Aortic smooth muscle cell (primary cell): Measurements from ENCODE around the gene MCRIP2. TPM values are rescaled to one million over a fixed set of nuclear protein-coding genes. Genes with fewer than 3 reads are reported as not detected.

Source experiments
- total RNA-seq: library from RNA; depleted of rRNA; stranded (reverse); fragments of >200 nt; gene quantifications from 2 replicates; pipeline ENCODE4 v1.2.3, GENCODE V29; 2014

Gene MCRIP2
- 14.2 and 19.3 TPM in 2 replicates for total RNA-seq

GRCh38 chr16:641326-642188 is at the start of gene MCRIP2:
Gene MCRIP2 (plus strand): TSS chr16:641828. CDS start chr16:641992, 164 bp downstream.

GRCh38 chr16:630815-631405 is 10.7 kb upstream of the MCRIP2 start, which contains the start of gene WFIKKN1:
Gene WFIKKN1 (plus strand): TSS chr16:630985. CDS start chr16:631254, 269 bp downstream.

GRCh38 chr16:636206-637080 is 5.2 kb upstream of the MCRIP2 start, which contains the start of gene METTL26:
Gene METTL26 (minus strand): TSS chr16:636305. CDS start chr16:636290, 15 bp downstream.

GRCh38 chr16:648781-649589 is 7.4 kb downstream of the MCRIP2 start, which contains the start of gene WDR90:
Gene WDR90 (plus strand): TSS chr16:649365. CDS start chr16:649417, 52 bp downstream.

GRCh38 chr16:667780-668518 is 26.3 kb downstream of the MCRIP2 start, which contains the start of gene RHOT2:
Gene RHOT2 (plus strand): TSS chr16:668132. CDS start chr16:668200, 68 bp downstream.

GRCh38 chr16:674968-675883 is 33.6 kb downstream of the MCRIP2 start, which contains the start of gene RHBDL1:
Gene RHBDL1 (plus strand): TSS chr16:675671. CDS start chr16:675791, 120 bp downstream.

GRCh38 chr16:679814-680624 is 38.4 kb downstream of the MCRIP2 start, which contains the start of gene STUB1:
Gene STUB1 (plus strand): TSS chr16:680410. CDS start chr16:680526, 116 bp downstream.

GRCh38 chr16:684071-684794 is 42.6 kb downstream of the MCRIP2 start, which contains the start of gene JMJD8:
Gene JMJD8 (minus strand): TSS chr16:684334. CDS start chr16:684319, 15 bp downstream.

Other genes with a start within 250 kb of the MCRIP2 start
- gene NME4, start 244.6 kb upstream of the MCRIP2 start, total RNA-seq = 61.1 and 67.6 TPM in 2 replicates
- gene DECR2, start 239.9 kb upstream of the MCRIP2 start, total RNA-seq = 8.5 and 10.4 TPM in 2 replicates
- gene RAB11FIP3, start 216.2 kb upstream of the MCRIP2 start, total RNA-seq = 25.4 and 26.5 TPM in 2 replicates
- 15.8 and 20.6 TPM in 2 replicates for gene CAPN15, start 114.1 kb upstream of the MCRIP2 start, total RNA-seq
- not detected in 2 replicates for gene PRR35, start 81.4 kb upstream of the MCRIP2 start, total RNA-seq
- 1.7 and 2.6 TPM in 2 replicates for gene NHLRC4, start 74.8 kb upstream of the MCRIP2 start, total RNA-seq
- 22.5 TPM in 2 replicates for gene PIGQ, start 71.9 kb upstream of the MCRIP2 start, total RNA-seq
- gene RAB40C, start 51.8 kb upstream of the MCRIP2 start, total RNA-seq = 8.3 and 10.0 TPM in 2 replicates
- gene WFIKKN1, start 10.8 kb upstream of the MCRIP2 start, total RNA-seq = 0.12 and 0.13 TPM in 2 replicates
- gene METTL26, start 5.5 kb upstream of the MCRIP2 start, total RNA-seq = 77.3 and 88.6 TPM in 2 replicates
- gene WDR90, start 7.5 kb downstream of the MCRIP2 start, total RNA-seq = 10.4 and 13.2 TPM in 2 replicates
- 27.2 and 32.1 TPM in 2 replicates for gene RHOT2, start 26.3 kb downstream of the MCRIP2 start, total RNA-seq
- gene RHBDL1, start 33.8 kb downstream of the MCRIP2 start, total RNA-seq = 3.2 and 4.2 TPM in 2 replicates
- gene STUB1, start 38.6 kb downstream of the MCRIP2 start, total RNA-seq = 130 and 188 TPM in 2 replicates
- 26.7 and 27.2 TPM in 2 replicates for gene JMJD8, start 42.5 kb downstream of the MCRIP2 start, total RNA-seq
- gene WDR24, start 48.6 kb downstream of the MCRIP2 start, total RNA-seq = 2.6 and 3.7 TPM in 2 replicates
- 0.06 and 0.13 TPM in 2 replicates for gene FBXL16, start 64.0 kb downstream of the MCRIP2 start, total RNA-seq
- gene METRN, start 73.3 kb downstream of the MCRIP2 start, total RNA-seq = 124 and 143 TPM in 2 replicates
- 24.5 and 32.4 TPM in 2 replicates for gene ANTKMT, start 79.3 kb downstream of the MCRIP2 start, total RNA-seq
- gene CCDC78, start 84.6 kb downstream of the MCRIP2 start, total RNA-seq = 0.79 and 1.1 TPM in 2 replicates
- 7.2 and 10.8 TPM in 2 replicates for gene HAGHL, start 85.3 kb downstream of the MCRIP2 start, total RNA-seq
- 31.5 and 38.3 TPM in 2 replicates for gene CIAO3, start 99.2 kb downstream of the MCRIP2 start, total RNA-seq
- gene MSLN, start 118.9 kb downstream of the MCRIP2 start, total RNA-seq = not detected in 2 replicates
- 10.0 and 13.6 TPM in 2 replicates for gene RPUSD1, start 146.6 kb downstream of the MCRIP2 start, total RNA-seq
- gene CHTF18, start 146.8 kb downstream of the MCRIP2 start, total RNA-seq = 6.7 and 9.0 TPM in 2 replicates
- not detected in 2 replicates for gene GNG13, start 158.9 kb downstream of the MCRIP2 start, total RNA-seq